HS-27A (cell line): ENCODE results near the gene PPBP.

Source experiments
- DNase-seq: peaks from one replicate; pipeline ENCODE4 v3.0.0-alpha.2; 2012; ENCODE audit warnings: low read depth, missing footprints

PPBP gene

GRCh38 chr4:73988061-73988460 lies at the start of gene PPBP:
PPBP (minus strand) TSS chr4:73988190; CDS start chr4:73988103, 87 bp downstream.
- no peak for DNase-seq

- DNase-seq: no peak
Measured at GRCh38 chr4:74037076-74037955, 49.3 kb upstream of the PPBP start.

GRCh38 chr4:74033739-74034138 lies 45.7 kb upstream of the PPBP start:
- DNase-seq: no peak

- DNase-seq: peak; percentile 35
Measured at GRCh38 chr4:74032064-74032463, 44.1 kb upstream of the PPBP start.

GRCh38 chr4:74031576-74031975 lies 43.6 kb upstream of the PPBP start:
- no peak for DNase-seq

GRCh38 chr4:74030285-74030684 lies 42.3 kb upstream of the PPBP start:
- DNase-seq: no peak

- DNase-seq: no peak
Measured at GRCh38 chr4:74028504-74028903, 40.5 kb upstream of the PPBP start.

GRCh38 chr4:74023709-74024108 lies 35.7 kb upstream of the PPBP start:
- no peak for DNase-seq

- no peak for DNase-seq
Measured at GRCh38 chr4:74021601-74022000, 33.6 kb upstream of the PPBP start.

GRCh38 chr4:74018771-74019170 lies 30.8 kb upstream of the PPBP start:
- no peak for DNase-seq

- no peak for DNase-seq
Measured at GRCh38 chr4:74018116-74018515, 30.1 kb upstream of the PPBP start.

- no peak for DNase-seq
Measured at GRCh38 chr4:74016068-74016467, 28.1 kb upstream of the PPBP start.

GRCh38 chr4:74015126-74015780 lies 27.3 kb upstream of the PPBP start:
- DNase-seq: no peak

- DNase-seq: no peak
Measured at GRCh38 chr4:74014332-74014731, 26.3 kb upstream of the PPBP start.

- DNase-seq: no peak
Measured at GRCh38 chr4:74013264-74013663, 25.3 kb upstream of the PPBP start.

- no peak for DNase-seq
Measured at GRCh38 chr4:74012130-74012529, 24.1 kb upstream of the PPBP start.

GRCh38 chr4:74009307-74009706 lies 21.3 kb upstream of the PPBP start:
- no peak for DNase-seq

- DNase-seq: no peak
Measured at GRCh38 chr4:74006009-74006476, 18.1 kb upstream of the PPBP start.

GRCh38 chr4:74005528-74005927 lies 17.5 kb upstream of the PPBP start:
- DNase-seq: no peak

- DNase-seq: no peak
Measured at GRCh38 chr4:74004668-74005067, 16.7 kb upstream of the PPBP start.

GRCh38 chr4:74000301-74000700 lies 12.3 kb upstream of the PPBP start:
- DNase-seq: no peak

GRCh38 chr4:73998040-73999011 lies 10.3 kb upstream of the PPBP start, which contains the start of gene CXCL5:
CXCL5 (minus strand) TSS chr4:73998677; CDS start chr4:73998581, 96 bp downstream.
- no peak for DNase-seq
